ENCODE results near the gene DCAF5. TPM values are rescaled to one million over a fixed set of nuclear protein-coding genes. Genes with fewer than 3 reads are reported as not detected.
A peak's percentile ranks its signal among the peaks of the same experiment; 100 is the strongest.

DCAF5 gene
- total and polyA plus RNA-seq, 2 of the 13 experiments (the other 11 are each of a cell fraction or from before 2014, with no cell fraction given): 13.4 to 31.6 TPM

DNA sequence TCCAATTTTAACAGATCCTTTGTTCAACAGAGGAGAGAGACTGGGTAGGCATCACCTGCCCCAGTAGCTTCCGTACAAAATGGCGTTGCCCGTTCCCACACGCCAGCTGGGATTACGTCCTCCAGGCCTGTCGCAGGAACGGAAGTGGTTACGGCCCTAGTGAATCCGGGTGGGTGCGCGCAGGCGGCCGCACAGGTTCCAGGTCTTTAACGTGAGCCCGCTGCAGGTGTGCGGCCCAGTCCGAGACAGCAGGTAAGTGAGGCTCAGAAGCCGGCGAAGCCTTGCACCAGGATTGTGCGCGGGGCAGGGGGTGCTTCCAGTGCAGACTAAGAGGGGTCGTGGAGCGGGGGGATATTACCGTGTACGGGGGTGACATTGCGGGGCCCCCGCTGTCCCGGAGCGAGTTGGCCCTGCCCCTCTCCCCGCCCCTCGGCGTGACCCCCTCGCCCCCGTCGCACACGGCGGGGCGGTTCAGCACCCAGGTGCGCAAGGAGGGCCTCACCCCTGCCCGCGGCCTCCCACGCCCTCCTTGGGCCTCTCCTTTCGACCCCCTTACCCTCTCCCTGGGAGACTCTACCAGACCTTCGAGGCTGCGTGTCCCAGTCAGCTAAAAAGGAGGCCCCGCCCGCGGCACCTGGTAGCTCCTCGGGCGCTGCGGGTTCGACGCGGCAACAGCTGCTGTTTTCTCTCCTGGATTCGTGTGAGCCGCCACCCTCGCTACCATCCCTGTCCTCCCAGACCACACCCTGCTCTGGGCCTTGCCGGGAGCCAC is 38.6 kb upstream of the DCAF5 start, which contains the start of gene EXD2 (continued):
- TF ChIP-seq RFX1 (IDR thresholded peaks at IDR 0.05) (no peak), E2F1 (CRISPR knock-in tag; IDR thresholded peaks at IDR 0.05) (no peak), MED1 (CRISPR knock-in tag; IDR thresholded peaks at IDR 0.05) (peak; percentile 63; the same call in 1 of the 2 replicates), PHB2 (IDR thresholded peaks at IDR 0.05; ENCODE audit: partially characterized antibody) (no peak), ZBTB21 (CRISPR knock-in tag; IDR thresholded peaks at IDR 0.05) (peak; percentile 37; the same call in 1 of the 2 replicates), ZNF775 (CRISPR knock-in tag; IDR thresholded peaks at IDR 0.05; ENCODE audit: borderline replicate concordance) (no peak), ZFX (CRISPR knock-in tag; IDR thresholded peaks at IDR 0.05; ENCODE audit: low read depth) (peak; percentile 98), ZNF232 (CRISPR knock-in tag; IDR thresholded peaks at IDR 0.05; ENCODE audit: borderline replicate concordance) (peak; percentile 50; the same call in 1 of the 2 replicates), ZC3H13 (CRISPR knock-in tag; IDR thresholded peaks at IDR 0.05) (no peak), FUBP1 (CRISPR knock-in tag; IDR thresholded peaks at IDR 0.05; ENCODE audit: borderline replicate concordance) (no peak), KLF12 (CRISPR knock-in tag; IDR thresholded peaks at IDR 0.05; ENCODE audit: borderline replicate concordance) (peak; percentile 74; the same call in 1 of the 2 replicates), ZC3H4 (CRISPR knock-in tag; IDR thresholded peaks at IDR 0.05; ENCODE audit: borderline replicate concordance) (no peak), MBNL3 (CRISPR knock-in tag; conservative IDR thresholded peaks at IDR 0.05) (0 out of 2 replicates have a peak, but pooled peaks have one; percentile 28), GATAD1 (CRISPR knock-in tag; IDR thresholded peaks at IDR 0.05) (peak; percentile 92), MTF1 (CRISPR knock-in tag; IDR thresholded peaks at IDR 0.05) (no peak), SP2 (CRISPR knock-in tag; IDR thresholded peaks at IDR 0.05) (peak; percentile 50; the same call in 1 of the 2 replicates), TRAFD1 (CRISPR knock-in tag; IDR thresholded peaks at IDR 0.05; ENCODE audit: borderline replicate concordance) (no peak), ZNF646 (CRISPR knock-in tag; IDR thresholded peaks at IDR 0.05) (0 out of 2 replicates have a peak, but pooled peaks have one; percentile 25)

Measured in HepG2 (cell line).